Fibroblast of peridontal ligament (primary cell): Measurements from ENCODE around the gene SLAIN2.
"Not testable (repeated sequence)": the region's sequence is repeated elsewhere in the genome, so short reads cannot be mapped to it uniquely, and the experiment has no call there.

Experiments used
- DNase-seq: peaks from one replicate; pipeline ENCODE4 v3.0.0-alpha.2; 2010; ENCODE audit errors: extremely low read depth

Gene SLAIN2

DNA sequence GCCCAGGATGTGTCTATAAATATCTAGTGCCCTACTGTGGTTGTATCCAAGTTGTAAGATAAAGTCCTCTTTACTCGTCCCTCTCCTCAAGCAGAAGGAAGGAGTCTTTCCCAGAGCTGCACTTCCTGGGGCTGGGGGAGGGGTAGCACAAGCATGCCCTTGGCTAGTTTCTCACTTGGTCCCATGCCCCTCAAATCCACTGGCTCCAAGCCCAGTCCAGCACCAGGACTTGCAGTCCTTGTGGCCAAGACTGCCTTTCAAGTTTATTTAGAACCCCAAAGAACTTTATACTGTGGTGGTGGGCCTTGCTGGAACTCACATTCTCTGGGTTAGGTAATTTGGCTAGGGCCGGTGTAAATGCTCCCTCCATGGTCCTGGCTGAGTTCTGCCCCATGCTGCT, 98.7 kb downstream of the SLAIN2 start:
- peak; percentile 8 for DNase-seq

DNA sequence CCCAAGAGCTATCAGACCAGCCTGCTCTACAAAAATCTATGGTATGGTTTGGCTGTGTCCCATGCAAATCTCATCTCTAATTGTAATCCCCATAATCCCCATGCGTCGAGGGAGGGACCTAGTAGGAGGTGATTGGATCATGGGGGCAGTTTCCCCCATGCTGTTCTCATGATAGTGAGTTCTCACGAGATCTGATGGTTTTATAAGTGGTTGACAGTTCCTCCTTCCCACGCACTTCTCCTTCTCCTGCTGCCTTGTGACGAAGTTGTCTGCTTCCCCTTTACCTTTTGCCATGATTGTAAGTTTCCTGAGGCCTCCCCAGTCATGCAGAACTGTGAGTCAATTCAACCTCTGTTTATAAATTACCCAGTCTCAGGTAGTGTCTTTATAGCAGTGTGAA, 99.6 kb downstream of the SLAIN2 start:
- DNase-seq = not testable (repeated sequence)

DNA sequence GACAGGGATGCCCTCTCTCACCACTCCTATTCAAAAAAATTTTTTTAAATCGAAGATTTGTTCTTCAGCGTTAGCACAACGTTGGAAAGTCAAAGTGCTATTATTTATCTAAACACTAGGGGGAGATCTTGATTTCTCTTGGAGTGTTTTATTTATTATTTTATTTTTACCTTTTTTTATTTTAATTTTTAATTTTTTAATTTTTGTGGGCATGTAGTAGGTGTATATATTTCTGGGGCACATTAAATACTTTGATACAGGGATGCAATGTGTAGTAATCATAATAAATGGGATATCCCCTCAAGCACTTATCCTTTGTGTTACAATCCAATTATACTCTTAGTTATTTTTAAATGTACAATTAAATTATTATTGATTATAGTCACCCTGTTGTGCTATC, 104.4 kb downstream of the SLAIN2 start:
- DNase-seq = peak; percentile 53

DNA sequence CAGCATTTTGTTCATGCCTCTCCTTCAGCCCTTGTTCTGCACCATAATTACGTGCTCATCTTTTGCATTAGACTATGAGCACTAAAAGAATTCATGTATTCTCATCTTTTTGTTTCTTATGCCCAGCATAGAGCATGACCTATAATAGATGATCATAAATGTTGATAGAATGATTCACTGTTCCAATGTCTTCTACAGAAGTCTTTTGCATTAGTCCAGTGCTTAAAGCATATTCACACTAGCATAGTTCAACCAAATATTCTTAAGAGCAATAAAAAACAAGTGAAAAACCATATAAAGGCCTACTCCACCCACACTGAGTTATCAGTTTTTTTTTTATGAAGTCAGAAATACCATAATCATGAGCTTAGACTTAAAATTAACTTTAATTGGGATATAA, 105.3 kb downstream of the SLAIN2 start:
- DNase-seq = no peak

DNA sequence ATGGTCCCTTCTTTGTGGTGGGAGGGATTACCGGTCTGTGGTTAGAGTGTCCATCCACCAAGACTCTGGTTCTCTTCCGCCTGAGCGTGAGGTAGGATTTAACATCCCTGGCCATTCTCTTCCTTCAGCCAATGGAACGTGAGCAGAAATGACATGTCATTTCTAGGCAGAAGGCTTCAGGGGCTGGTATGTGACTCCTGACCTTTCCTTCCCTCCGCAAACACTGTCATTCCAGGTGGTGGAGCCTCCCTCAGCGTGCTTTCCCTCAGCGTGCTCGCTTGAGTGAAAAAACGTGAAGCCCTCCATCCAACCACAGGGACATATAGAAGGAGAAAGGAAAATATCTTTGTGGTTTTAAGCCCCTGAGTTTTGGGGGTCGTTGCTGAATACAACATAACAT, 107.8 kb downstream of the SLAIN2 start:
- no peak for DNase-seq

DNA sequence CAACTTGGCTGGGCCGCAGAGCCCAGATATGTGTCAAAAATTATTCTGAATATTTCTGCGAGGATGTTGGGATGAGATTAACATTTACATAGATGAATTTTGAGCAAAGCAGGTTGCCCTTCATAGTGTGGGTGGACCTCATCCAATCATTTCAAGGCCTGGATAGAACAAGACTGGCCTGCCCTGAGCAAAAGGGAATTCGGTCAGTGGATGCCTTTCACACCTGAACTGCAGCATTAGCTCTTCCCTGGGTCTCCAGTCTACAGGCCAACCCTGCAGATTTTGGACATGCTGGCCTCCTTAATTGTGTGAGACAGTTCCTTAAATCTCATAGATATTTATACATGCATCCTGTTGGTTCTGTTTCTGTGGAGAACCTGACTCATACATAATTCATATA, 109.4 kb downstream of the SLAIN2 start:
- DNase-seq = no peak

DNA sequence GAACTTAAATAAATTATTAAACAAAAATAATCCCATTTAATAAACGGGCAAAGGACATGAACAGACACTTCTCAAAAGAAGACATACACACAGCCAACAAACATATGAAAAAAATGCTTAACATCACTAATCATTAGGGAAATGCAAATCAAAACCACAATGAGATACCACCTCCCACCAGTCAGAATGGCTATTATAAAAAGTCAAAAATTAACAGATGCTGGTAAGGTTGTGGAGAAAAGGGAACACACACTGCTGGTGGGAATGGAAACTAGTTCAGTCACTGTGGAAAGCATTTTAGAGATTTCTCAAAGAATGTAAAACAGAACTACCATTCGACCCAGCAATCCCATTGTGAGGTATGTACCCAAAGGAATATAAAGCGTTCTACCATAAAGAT, 110.3 kb downstream of the SLAIN2 start:
- DNase-seq = not testable (repeated sequence)

DNA sequence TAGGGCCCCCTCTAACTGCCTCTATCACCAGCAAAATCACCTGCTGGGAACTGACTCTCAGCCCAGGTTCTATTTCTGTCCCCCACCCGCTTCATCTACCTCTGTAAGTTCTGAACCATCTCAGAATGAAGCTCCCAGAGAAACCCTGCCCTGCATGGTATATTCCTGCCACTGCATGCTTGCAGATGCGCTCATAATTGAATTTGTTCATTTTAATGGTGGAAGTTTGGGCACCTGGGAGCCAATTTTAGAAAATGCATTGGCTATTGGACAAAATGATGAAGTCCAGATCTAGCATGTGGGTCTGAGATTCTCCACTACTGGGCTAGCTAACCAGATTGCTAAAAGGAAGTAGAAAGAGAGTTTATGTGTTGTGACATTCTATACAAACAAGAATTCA, 113.3 kb downstream of the SLAIN2 start:
- DNase-seq = no peak

DNA sequence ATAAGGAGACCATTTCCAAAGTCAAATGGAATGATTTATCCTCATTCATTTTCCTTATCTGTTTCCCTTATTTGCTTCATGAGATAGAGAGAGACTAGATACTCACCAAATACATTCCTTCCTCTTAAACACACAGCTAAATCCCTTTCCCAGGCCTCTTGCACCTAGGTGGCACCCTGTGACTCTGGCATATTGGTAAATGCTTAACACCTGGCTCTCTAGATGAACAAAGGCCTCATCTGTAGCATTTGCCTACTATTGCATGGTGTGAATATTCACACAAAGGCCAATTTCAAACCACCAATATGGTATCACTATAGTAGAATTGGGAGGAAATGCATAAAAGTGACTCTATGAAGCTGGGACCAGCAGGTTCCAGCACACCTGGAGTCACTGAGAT, 119.7 kb downstream of the SLAIN2 start:
- DNase-seq = no peak

DNA sequence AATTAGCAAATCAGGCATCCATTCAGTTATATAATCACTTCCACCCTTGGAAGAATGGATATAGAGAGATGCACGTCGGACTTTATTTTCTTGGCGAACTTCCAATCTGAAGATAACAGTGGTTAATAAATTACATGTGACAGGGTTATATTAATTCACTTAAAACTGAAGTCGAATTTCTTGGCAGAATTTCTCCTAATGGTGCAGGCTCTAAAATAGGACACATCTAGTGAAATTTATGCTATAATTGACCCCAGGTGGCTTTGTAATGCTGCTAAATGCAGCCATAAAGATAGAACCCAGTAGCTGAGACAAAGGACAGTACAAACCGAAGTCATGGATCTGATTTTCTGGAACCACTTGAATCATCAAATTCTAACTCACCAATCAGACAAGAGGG, 121.0 kb downstream of the SLAIN2 start:
- DNase-seq = no peak

DNA sequence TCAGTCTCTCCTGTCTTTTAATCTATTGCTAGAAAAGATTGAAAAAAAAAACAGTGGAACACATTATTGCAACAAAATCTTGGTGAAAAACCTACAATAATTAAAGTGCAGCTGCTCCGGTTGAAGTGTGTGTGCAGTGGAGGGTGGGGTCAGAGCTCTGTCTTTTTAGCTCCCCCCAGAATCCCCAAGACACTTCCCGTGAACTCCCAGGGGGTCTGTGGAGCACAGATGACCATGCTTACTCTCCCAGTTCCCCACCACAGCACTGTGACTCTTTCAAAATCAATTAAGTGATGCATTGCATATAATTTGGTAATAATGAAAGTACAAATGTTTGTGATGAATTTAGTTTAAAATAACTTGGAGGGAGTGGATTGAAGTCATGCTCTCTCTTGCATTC, 126.1 kb downstream of the SLAIN2 start:
- DNase-seq = no peak

DNA sequence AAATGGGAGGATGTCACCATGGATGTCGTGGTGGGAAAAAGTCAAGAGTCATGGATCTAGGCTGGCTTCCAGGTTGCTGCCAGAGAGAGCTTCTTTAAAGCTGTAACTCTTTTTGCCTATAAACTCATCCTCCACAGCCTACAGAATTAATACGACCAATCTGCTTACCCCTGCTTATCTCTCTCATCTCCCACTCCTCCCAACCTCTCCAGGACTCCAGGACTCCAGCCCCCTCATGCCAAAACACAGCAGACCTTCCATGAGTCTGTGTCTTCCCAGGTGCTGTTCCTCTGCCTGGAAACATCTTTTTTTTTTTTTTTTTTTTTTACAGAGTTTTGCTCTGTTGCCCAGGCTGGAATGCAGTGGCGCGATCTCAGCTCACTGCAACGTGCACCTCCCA, 126.6 kb downstream of the SLAIN2 start:
- no peak for DNase-seq

DNA sequence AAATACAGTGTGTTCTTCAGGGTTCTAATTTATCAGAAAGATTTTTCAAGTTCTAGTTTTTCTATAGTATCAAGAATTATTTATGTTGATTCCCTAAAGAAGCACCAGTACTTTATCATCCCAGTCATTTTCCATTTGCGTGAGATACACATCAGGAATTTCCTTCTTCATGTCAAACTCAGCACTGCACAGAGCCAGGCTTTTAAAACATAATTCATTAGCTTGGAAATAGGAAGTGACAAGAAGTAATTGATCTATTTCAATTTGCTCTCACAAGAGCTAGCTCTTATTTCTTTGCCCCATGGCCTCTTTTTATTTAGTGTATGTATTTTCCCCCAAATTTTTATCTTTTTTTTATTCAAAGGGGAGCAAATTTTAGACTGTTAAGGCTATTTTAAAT, 128.8 kb downstream of the SLAIN2 start:
- no peak for DNase-seq

DNA sequence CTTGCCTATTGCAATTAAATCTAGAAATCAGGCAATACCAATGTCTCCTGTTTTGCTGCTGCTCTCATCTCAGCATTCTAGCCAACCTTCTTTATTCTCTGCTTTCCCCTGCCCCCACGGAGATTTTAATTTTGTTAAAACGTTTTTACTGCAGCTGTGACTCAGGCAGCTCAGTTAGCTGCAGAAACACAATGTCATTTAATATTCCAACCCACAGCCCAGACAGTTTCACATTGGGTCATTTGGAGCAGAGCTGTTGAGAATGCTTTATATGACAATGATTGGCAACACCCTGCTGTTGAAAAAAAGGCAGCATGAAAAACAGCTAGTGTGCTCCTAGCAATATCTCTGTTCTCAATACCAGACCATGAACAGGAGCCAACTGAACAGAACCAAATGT, 129.2 kb downstream of the SLAIN2 start:
- no peak for DNase-seq

DNA sequence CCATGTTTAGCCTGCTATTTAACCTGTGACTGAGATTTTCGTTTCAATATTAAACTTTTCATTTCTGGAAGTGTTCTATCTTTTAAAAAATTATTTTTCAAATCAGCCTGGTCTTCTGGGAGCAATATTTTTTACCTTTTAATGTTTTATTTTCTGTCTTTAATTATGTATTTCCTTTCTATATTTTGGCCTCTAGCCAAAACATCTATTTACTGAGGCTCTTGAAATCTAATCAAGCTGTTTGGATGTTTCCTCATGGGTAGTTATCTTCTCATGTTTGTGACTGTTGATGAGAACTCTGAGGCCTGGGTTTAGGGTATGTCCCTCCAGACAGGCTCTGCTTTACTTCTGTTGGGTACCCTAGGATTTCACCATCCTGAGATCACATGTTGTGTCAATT, 131.5 kb downstream of the SLAIN2 start:
- no peak for DNase-seq

DNA sequence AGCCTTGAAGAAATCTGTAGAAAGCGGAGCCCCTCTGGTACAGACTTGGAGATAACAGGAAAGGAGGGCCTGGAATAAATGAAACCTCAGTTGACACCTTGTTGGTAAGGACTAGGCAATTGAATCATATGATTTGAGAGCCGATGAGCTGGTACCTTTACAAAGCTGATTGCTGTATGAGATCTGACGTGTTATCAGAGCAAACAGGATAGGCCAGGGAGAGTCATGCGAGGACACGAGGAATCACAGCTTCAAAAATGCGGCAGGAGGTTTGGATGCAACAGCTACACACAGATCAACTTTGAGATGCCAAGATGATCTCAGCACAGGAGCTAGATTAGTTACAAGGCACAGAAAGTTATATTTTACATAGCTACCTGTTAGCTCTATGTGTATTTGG, 134.4 kb downstream of the SLAIN2 start:
- no peak for DNase-seq
